ENCODE measurements around the gene ANP32E.

The ANP32E gene

DNA sequence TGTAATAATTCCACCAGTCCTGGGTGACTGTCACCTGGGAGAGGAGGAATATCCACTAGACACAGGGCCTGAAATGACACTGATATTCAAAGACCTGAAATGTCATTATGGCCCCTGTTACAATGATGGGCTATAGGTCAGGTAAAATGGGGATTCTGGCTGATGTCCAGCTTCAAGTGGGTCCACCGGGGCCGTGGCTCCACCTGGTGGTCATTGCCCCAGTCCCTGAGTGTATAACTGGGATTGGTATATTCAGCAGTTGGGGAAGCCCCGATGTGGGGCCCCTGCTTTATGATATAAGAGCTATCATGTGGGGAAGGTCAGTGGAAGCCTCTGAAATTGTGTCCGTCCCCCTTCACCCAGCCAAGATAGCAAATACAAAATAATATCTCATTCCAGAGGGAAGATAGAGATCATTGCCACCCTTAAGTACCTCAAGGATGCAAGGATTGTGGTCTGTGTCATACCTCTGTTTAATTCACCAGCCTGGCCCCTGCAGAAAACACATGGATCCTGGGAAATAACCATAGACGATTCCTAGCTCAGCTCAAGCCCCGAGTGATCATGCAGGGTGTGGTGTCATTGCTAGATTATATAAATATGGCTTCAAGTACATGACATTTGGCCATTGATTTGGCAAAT, 66.8 kb downstream of the ANP32E start:
- DNase-seq (ENCODE audit: low read depth in 2 of 2): peak; percentile 32 to 44
